Heart left ventricle (tissue), 13 donors: Measurements from ENCODE around the gene HOXD10.

ENCODE experiments used
- POLR2A ChIP-seq, 2 donors: fragments of 450-650 bp; IDR thresholded peaks; one replicate each; pipeline ENCODE4 v1.6.1; 2017; ENCODE audit warnings: antibody characterized with exemption in 2 of 2, mild to moderate bottlenecking in 2 of 2, moderate library complexity in 2 of 2
- TF ChIP-seq, protein P1 (sequence below), 12 donors: fragments of 200-600 bp; sonication (generic) in 4 of 12; IDR thresholded peaks; one replicate each; pipeline versions ENCODE4 v1.5.0 to v1.8.0; 2018 to 2022; ENCODE audit warnings: antibody characterized with exemption in 12 of 12, mild to moderate bottlenecking in 5 of 12
- donor health status: ischemic (EF 13 %, LVEDD 7.1; RV severe dilation, severe dysfunction).
- donor health status: DM: no; HTN: yes; CAD: no.
- donor health status: DM: no; HTN: no; CAD: no.
- donor health status: ischemic (EF 25% LVEDD 6.9; RV normal size, moderate dysfunction).
- donor health status: ischemic (EF 25% LVEDD 5.7; RV mildly dilated, moderate dysfunction).
- donor health status: ischemic (EF 35%, LVEDD 5.7; RV mildly dilated, moderate dysfunction).
- donor health status: nonischemic (EF 11% LVEDD 7.7; RV severe dilation, severe dysfunction).
- donor health status: DM: yes; HTN: yes; CAD: no.
- donor health status: PGD.
- donor health status: ischemic (EF 29% LVEDD 5.4; RV normal size, mild dysfunction).
- donor health status: nonischemic (EF 23%, LVEDD 6.1; RV moderate dilation, normal function).

DNA sequence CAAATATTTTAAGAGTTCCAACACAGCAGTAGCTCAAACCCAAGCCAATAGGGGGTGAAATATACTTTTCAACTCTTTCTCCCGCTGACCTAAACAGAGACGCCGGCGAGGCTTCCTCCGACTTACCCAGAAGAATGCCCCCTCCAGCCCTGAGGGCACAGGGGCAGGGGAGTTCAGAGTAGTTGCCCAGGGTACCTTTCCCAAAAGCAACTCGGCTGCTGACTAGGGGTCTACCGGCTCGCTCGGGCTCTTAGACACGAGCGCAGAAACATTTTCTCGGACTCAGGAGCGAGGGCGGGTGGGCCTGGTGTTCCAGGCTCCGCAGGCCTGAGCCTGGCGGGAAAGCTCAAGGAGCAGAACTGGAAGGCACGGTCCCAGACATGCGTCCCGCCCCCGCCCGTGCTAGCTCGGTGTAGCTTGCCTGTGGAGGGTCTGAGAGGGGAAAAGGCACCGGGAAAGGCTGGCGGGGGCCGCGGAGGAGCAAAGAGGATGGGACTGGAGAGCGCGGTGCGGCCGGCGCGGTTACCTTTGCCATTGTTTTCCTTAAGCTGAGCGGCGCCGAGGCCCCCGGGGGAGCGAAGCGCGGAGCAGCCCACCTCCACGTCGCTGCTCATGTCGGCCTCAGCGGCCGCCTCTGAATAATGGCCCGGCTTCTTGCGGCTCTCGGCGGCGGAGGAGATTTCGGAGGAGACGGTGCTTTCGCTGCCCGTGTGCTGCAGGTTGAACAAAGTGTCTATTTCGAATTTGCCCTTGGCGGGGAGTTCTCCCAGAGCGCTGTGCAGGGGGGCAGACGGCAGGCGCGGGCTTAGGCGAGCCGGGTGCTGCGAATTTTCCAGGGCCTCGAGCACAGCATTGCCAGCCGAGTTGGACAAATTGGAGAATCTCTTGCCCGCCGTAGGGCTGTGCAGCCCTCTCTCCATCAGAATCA is 33.5 kb upstream of the HOXD10 start:
- no peak for TF ChIP-seq POLR2A (IDR thresholded peaks at IDR 0.05)
- TF ChIP-seq, protein P1, sequence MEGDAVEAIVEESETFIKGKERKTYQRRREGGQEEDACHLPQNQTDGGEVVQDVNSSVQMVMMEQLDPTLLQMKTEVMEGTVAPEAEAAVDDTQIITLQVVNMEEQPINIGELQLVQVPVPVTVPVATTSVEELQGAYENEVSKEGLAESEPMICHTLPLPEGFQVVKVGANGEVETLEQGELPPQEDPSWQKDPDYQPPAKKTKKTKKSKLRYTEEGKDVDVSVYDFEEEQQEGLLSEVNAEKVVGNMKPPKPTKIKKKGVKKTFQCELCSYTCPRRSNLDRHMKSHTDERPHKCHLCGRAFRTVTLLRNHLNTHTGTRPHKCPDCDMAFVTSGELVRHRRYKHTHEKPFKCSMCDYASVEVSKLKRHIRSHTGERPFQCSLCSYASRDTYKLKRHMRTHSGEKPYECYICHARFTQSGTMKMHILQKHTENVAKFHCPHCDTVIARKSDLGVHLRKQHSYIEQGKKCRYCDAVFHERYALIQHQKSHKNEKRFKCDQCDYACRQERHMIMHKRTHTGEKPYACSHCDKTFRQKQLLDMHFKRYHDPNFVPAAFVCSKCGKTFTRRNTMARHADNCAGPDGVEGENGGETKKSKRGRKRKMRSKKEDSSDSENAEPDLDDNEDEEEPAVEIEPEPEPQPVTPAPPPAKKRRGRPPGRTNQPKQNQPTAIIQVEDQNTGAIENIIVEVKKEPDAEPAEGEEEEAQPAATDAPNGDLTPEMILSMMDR (IDR thresholded peaks at IDR 0.05), result no peak
